ENCODE data around the gene DNAAF2. TPM values are rescaled to one million over a fixed set of nuclear protein-coding genes. Genes with fewer than 3 reads are reported as not detected.

DNAAF2 gene
- polyA plus RNA-seq, 1 of the 3 experiments (the other 2 are of a cell fraction), result 8.9 TPM

DNA sequence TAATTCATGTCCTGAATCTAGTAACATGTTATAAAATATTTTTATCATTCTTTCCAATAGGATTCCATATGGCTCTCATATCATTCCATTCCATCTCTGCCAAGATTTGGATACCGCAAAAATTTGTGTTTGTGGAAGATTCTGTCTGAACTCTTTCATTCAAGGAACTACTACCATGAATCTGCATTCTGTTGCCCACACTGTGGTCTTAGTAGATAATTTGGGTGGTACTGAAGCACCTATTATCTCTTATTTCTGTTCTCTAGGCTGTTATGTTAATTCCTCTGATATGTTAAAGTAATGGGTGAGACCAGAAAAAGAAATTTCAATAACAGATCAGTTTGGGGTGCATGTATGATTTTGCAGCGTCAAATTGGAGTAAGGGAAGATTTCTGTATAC is 20.8 kb downstream of the DNAAF2 start:
- peaks cover 42% of the 10 kb centered on the region for H3K79me2 ChIP-seq (ENCODE audit: insufficient read depth)
- no peaks in the 10 kb centered on the region for H3K9me3 ChIP-seq
- H3K9me2 ChIP-seq, result no peaks in the 10 kb centered on the region
- no peak overlapping the region for H3K9ac ChIP-seq
- H3K27me3 ChIP-seq (ENCODE audit: insufficient read depth), result no peaks in the 10 kb centered on the region
- ChIA-PET CTCF (interaction anchor here (1.2 to 1.5 kb wide), 2 partner anchors 16 to 27 kb away, joined by 3 to 6 read pairs; partner anchors contain the start of gene LRR1), POLR2A (no interaction called here)
- 84% methylated on average over 2 of the region's 2 CpGs for WGBS (ENCODE audit: low lambda C conversion rate)
- DNase-seq, result no peak
- H3K4me1 ChIP-seq (ENCODE audit: control insufficient read depth in 1 of 2, insufficient read depth in 2 of 2, low read depth in 1 of 2, low read length in 1 of 2), result peaks cover under 1 to 16% of the 10 kb centered on the region in 2 experiments
- TF ChIP-seq FOXM1 (IDR thresholded peaks at IDR 0.05; ENCODE audit: low read depth), result no peak
- H3F3A ChIP-seq (replicated peaks; ENCODE audit: insufficient read depth), result peaks cover 38% of the 10 kb centered on the region
- no peak overlapping the region for H3K27ac ChIP-seq (ENCODE audit: low read depth in 2 of 2, low read length in 1 of 2)
- no peak overlapping the region for H3K4me3 ChIP-seq (ENCODE audit: low read depth in 2 of 2, low read length in 1 of 2)
- H3K4me2 ChIP-seq, result no peak overlapping the region
- peaks cover 16 to 33% of the 10 kb centered on the region in 2 experiments for H3K36me3 ChIP-seq (replicated peaks in 1 of 2; ENCODE audit: control insufficient read depth in 1 of 2, insufficient read depth in 2 of 2, low read length in 1 of 2)
- H4K20me1 ChIP-seq (ENCODE audit: insufficient read depth), result peaks cover 9% of the 10 kb centered on the region
- H2AFZ ChIP-seq (ENCODE audit: low read depth), result no peak overlapping the region

DNA sequence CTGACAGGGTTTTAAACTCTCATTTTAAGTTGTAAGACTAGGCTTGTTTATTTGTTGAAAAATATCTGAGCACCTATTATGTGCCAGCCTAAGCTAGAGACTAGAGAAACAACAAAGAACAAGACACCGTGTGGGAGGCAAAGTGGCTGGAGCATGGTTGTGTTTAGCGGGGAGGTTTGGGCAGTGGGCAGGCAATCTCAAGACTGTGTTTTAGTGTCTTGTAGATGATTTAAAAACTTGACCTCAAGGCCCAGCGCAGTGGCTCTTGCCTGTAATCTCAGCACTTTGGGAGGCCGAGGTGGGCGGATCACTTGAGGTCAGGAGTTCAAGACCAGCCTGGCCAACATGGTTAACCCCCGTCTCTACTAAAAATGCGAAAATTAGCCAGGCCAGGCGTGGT is 22.4 kb downstream of the DNAAF2 start:
- POLR2A ChIA-PET, result no interaction called here
- H3K4me1 ChIP-seq (ENCODE audit: control insufficient read depth in 1 of 2, insufficient read depth in 2 of 2, low read depth in 1 of 2, low read length in 1 of 2), result peaks cover 0 to 2% of the 10 kb centered on the region in 2 experiments; a peak in 1 of 4 replicates
- TF ChIP-seq FOXJ3 (CRISPR knock-in tag; IDR thresholded peaks at IDR 0.05) (no peak), NRF1 (IDR thresholded peaks at IDR 0.05; ENCODE audit: low read depth, low read length) (no peak), SIN3A (IDR thresholded peaks at IDR 0.05; ENCODE audit: borderline replicate concordance, low read depth, low read length) (no peak), POLR2AphosphoS5 (IDR thresholded peaks at IDR 0.05; ENCODE audit: low read depth, low read length) (no peak), FOSL2 (IDR thresholded peaks at IDR 0.05; ENCODE audit: borderline replicate concordance, low read depth) (no peak), TAF1 (IDR thresholded peaks at IDR 0.05; ENCODE audit: borderline replicate concordance, low read depth, low read length) (no peak), MXI1 (IDR thresholded peaks at IDR 0.05; ENCODE audit: low read depth, low read length) (no peak), TCF12 (IDR thresholded peaks at IDR 0.05) (no peak), ELF1 (IDR thresholded peaks at IDR 0.05) (no peak), RXRA (IDR thresholded peaks at IDR 0.05; ENCODE audit: borderline replicate concordance, low read depth) (no peak), GATA2 (CRISPR knock-in tag; IDR thresholded peaks at IDR 0.05) (no peak), MEF2A (IDR thresholded peaks at IDR 0.05; ENCODE audit: borderline replicate concordance, low read depth) (no peak)
- TF ChIP-seq, protein P1, sequence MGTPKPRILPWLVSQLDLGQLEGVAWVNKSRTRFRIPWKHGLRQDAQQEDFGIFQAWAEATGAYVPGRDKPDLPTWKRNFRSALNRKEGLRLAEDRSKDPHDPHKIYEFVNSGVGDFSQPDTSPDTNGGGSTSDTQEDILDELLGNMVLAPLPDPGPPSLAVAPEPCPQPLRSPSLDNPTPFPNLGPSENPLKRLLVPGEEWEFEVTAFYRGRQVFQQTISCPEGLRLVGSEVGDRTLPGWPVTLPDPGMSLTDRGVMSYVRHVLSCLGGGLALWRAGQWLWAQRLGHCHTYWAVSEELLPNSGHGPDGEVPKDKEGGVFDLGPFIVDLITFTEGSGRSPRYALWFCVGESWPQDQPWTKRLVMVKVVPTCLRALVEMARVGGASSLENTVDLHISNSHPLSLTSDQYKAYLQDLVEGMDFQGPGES (IDR thresholded peaks at IDR 0.05; ENCODE audit: low read depth, low read length), result no peak
- TF ChIP-seq, protein P2, sequence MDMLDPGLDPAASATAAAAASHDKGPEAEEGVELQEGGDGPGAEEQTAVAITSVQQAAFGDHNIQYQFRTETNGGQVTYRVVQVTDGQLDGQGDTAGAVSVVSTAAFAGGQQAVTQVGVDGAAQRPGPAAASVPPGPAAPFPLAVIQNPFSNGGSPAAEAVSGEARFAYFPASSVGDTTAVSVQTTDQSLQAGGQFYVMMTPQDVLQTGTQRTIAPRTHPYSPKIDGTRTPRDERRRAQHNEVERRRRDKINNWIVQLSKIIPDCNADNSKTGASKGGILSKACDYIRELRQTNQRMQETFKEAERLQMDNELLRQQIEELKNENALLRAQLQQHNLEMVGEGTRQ (IDR thresholded peaks at IDR 0.05; ENCODE audit: borderline replicate concordance, low read depth, low read length), result no peak
- TF ChIP-seq, protein P3, sequence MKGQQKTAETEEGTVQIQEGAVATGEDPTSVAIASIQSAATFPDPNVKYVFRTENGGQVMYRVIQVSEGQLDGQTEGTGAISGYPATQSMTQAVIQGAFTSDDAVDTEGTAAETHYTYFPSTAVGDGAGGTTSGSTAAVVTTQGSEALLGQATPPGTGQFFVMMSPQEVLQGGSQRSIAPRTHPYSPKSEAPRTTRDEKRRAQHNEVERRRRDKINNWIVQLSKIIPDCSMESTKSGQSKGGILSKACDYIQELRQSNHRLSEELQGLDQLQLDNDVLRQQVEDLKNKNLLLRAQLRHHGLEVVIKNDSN (IDR thresholded peaks at IDR 0.05; ENCODE audit: borderline replicate concordance, low read depth), result no peak
- TF ChIP-seq, protein P4, sequence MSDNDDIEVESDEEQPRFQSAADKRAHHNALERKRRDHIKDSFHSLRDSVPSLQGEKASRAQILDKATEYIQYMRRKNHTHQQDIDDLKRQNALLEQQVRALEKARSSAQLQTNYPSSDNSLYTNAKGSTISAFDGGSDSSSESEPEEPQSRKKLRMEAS (IDR thresholded peaks at IDR 0.05; ENCODE audit: low read depth), result no peak
- H3K4me2 ChIP-seq, result no peak overlapping the region
- H3K9me2 ChIP-seq, result no peaks in the 10 kb centered on the region
- peaks cover 27% of the 10 kb centered on the region for H3F3A ChIP-seq (replicated peaks; ENCODE audit: insufficient read depth)
- peak overlapping the region in 1 of 2 experiments; percentile 29; a peak in 1 of 4 replicates for H3K27ac ChIP-seq (ENCODE audit: low read depth in 2 of 2, low read length in 1 of 2)
- no peak for DNase-seq
- H2AFZ ChIP-seq (ENCODE audit: low read depth), result no peak overlapping the region
- H4K20me1 ChIP-seq (ENCODE audit: insufficient read depth), result no peaks in the 10 kb centered on the region
- CTCF ChIA-PET, result no interaction called here
- peaks cover 27% of the 10 kb centered on the region for H3K79me2 ChIP-seq (ENCODE audit: insufficient read depth)
- H3K4me3 ChIP-seq (ENCODE audit: low read depth in 2 of 2, low read length in 1 of 2), result no peak overlapping the region
- H3K36me3 ChIP-seq (replicated peaks in 1 of 2; ENCODE audit: control insufficient read depth in 1 of 2, insufficient read depth in 2 of 2, low read length in 1 of 2), result peaks cover 3 to 17% of the 10 kb centered on the region in 2 experiments
- no peaks in the 10 kb centered on the region for H3K9me3 ChIP-seq
- H3K27me3 ChIP-seq (ENCODE audit: insufficient read depth), result no peaks in the 10 kb centered on the region
- H3K9ac ChIP-seq, result no peak overlapping the region
- WGBS (ENCODE audit: low lambda C conversion rate), result 98% methylated on average over 8 of the region's 8 CpGs
